Endothelial cell of umbilical vein (primary cell): ENCODE results near the gene MEI4.

Source experiments
- EZH2 ChIP-seq: IDR thresholded peaks from 2 replicates; pipeline ENCODE4 v1.6.1; 2012; ENCODE audit warnings: borderline replicate concordance, low read depth, mild to moderate bottlenecking, moderate library complexity, low read length, inconsistent platforms; ENCODE audit not compliant: severe bottlenecking
- JUN ChIP-seq: IDR thresholded peaks from 2 replicates; pipeline ENCODE4 v1.6.1; 2011; ENCODE audit warnings: borderline replicate concordance, low read depth; ENCODE audit not compliant: insufficient read length, insufficient read depth
- POLR2AphosphoS5 ChIP-seq: IDR thresholded peaks from 2 replicates; pipeline ENCODE4 v1.6.1; 2012; ENCODE audit warnings: low read depth, mild to moderate bottlenecking, control low read depth, low read length, moderate library complexity; ENCODE audit not compliant: insufficient read depth
- TF ChIP-seq, protein P1 (sequence below), 2 donors: IDR thresholded peaks; 1 replicate in 1 of 2; 2 replicates in 1 of 2; pipeline ENCODE4 v1.5.1; 2011; ENCODE audit warnings: low read length in 2 of 2, mild to moderate bottlenecking in 2 of 2, moderate library complexity in 2 of 2, control low read depth in 1 of 2, inconsistent platforms in 1 of 2, low read depth in 1 of 2; ENCODE audit not compliant: insufficient read depth in 1 of 2; ENCODE audit errors: extremely low read depth in 1 of 2

DNA sequence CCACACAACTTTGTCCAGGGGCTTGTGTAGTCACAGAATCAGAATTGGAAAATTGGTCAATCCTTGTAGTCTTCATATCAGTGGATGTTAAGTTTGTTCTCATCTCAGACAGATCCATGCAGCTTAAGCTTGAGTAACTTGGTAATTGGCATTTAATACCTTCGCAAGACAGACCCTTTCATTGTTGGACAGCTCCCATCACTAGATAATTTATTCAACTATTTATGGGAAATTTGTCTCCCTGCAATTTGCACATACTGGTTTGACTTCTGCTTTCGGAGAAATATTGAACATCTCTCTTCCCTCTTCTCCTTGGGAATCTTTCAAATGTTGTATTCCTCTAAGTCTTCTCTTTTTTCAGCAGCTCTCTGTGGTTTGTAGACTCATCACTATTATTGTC is 17.1 kb downstream of the MEI4 start:
- TF ChIP-seq JUN = no peak
- TF ChIP-seq POLR2AphosphoS5 = no peak
- TF ChIP-seq, protein P1, sequence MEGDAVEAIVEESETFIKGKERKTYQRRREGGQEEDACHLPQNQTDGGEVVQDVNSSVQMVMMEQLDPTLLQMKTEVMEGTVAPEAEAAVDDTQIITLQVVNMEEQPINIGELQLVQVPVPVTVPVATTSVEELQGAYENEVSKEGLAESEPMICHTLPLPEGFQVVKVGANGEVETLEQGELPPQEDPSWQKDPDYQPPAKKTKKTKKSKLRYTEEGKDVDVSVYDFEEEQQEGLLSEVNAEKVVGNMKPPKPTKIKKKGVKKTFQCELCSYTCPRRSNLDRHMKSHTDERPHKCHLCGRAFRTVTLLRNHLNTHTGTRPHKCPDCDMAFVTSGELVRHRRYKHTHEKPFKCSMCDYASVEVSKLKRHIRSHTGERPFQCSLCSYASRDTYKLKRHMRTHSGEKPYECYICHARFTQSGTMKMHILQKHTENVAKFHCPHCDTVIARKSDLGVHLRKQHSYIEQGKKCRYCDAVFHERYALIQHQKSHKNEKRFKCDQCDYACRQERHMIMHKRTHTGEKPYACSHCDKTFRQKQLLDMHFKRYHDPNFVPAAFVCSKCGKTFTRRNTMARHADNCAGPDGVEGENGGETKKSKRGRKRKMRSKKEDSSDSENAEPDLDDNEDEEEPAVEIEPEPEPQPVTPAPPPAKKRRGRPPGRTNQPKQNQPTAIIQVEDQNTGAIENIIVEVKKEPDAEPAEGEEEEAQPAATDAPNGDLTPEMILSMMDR (IDR thresholded peaks at IDR 0.05; ENCODE audit: extremely low read depth in 1 of 2, insufficient read depth in 1 of 2, low read depth in 1 of 2, low read length in 2 of 2) = no peak
- TF ChIP-seq EZH2 = no peak
